ENCODE measurements around the gene DLG4. TPM values are rescaled to one million over a fixed set of nuclear protein-coding genes. Genes with fewer than 3 reads are reported as not detected.
"Not testable (repeated sequence)": the region's sequence is repeated elsewhere in the genome, so short reads cannot be mapped to it uniquely, and the experiment has no call there.

The DLG4 gene
- polyA plus RNA-seq, 4 donors = 25.8 to 50.7 (median 41.7) TPM

GRCh38 chr17:7250695-7251627 lies 31.3 kb upstream of the DLG4 start:
- no peak for DNase-seq (ENCODE audit: low read depth in 4 of 4, low spot score in 3 of 4)

DNA sequence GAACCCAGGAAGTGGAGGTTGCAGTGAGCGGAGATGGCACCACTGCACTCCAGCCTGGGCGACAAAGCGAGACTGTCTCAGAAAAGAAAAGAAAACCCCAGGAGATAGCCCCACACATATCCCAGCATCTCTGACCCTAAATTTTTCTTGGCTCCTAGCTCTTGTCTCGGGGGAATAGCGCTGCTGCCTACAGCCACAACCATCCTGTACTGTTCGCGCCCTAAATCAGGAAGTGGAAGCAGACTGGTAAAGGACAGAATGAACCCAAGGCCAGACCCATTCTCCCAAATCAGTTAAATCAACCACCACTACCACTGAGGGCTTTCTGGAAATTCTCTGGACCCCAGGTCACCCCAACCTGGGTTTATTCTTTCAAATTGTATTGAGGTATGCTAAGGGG lies 30.2 kb upstream of the DLG4 start:
- DNase-seq (ENCODE audit: low read depth in 4 of 4, low spot score in 3 of 4) = no peak

- no peak for DNase-seq (ENCODE audit: low read depth in 4 of 4, low spot score in 3 of 4)
Measured at GRCh38 chr17:7249214-7249613, 29.6 kb upstream of the DLG4 start.

GRCh38 chr17:7248796-7249195 lies 29.2 kb upstream of the DLG4 start:
- no peak for DNase-seq (ENCODE audit: low read depth in 4 of 4, low spot score in 3 of 4)

- DNase-seq (ENCODE audit: low read depth in 4 of 4, low spot score in 3 of 4) = no peak
Measured at GRCh38 chr17:7246779-7247178, 27.1 kb upstream of the DLG4 start.

GRCh38 chr17:7243838-7244237 lies 24.2 kb upstream of the DLG4 start:
- DNase-seq (ENCODE audit: low read depth in 4 of 4, low spot score in 3 of 4) = not testable (repeated sequence)

DNA sequence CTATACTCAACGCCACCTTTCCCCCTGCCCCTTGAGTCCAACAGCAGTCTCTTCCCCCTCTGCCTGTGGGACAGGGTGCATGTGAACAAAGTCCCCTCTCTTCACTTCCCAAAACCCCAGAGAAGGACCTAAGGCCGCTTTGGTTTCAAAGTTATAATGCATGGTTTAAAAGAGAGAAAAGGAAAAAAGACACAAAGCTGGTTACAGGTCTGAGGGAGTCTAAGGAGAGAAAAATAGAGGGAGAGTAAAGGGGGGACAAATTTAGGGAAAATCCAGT lies 23.8 kb upstream of the DLG4 start:
- DNase-seq (ENCODE audit: low read depth in 4 of 4, low spot score in 3 of 4) = no peak

GRCh38 chr17:7242717-7243452 lies 23.2 kb upstream of the DLG4 start:
- peak; percentile 93 to 97 (median 96) for DNase-seq (ENCODE audit: low read depth in 4 of 4, low spot score in 3 of 4)

- peak; percentile 92 to 96 (median 94) for DNase-seq (ENCODE audit: low read depth in 4 of 4, low spot score in 3 of 4)
Measured at GRCh38 chr17:7241783-7242716, 22.4 kb upstream of the DLG4 start, which contains the start of gene GABARAP. Gene GABARAP, minus strand, starts transcription at chr17:7242449. Its CDS starts 119 bp downstream, at chr17:7242330.

DNA sequence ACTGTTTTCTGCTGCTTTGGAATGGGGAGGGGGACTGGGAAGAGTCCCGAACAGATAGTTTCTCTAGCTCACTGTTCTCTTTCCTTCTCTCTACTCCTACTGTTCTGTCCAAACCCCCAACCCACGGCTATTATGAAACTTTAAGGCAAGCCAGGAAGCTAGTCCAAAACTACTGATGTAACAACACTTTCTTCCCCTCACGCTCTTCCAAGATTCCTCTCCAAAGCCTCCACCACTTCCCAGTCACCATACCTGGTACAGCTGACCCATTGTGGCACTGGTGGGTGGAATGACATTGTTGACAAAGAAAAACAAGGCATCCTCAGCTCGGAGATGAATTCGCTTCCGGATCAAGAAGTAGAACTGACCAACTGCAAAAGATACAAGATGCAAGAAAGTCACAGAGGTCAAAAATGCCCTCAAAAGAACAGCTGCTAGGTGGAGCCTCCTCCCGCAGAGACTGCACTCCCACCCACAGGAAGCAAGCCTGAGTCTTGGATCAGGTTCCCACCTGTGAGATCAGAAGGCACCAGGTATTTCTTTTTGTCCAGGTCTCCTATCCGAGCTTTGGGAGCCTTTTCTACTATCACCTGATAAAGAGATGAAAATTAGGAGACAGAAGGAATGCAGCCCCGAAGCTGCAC lies 21.6 kb upstream of the DLG4 start:
- no peak for DNase-seq (ENCODE audit: low read depth in 4 of 4, low spot score in 3 of 4)

- DNase-seq (ENCODE audit: low read depth in 4 of 4, low spot score in 3 of 4) = no peak
Measured at GRCh38 chr17:7240375-7240774, 20.7 kb upstream of the DLG4 start.

DNA sequence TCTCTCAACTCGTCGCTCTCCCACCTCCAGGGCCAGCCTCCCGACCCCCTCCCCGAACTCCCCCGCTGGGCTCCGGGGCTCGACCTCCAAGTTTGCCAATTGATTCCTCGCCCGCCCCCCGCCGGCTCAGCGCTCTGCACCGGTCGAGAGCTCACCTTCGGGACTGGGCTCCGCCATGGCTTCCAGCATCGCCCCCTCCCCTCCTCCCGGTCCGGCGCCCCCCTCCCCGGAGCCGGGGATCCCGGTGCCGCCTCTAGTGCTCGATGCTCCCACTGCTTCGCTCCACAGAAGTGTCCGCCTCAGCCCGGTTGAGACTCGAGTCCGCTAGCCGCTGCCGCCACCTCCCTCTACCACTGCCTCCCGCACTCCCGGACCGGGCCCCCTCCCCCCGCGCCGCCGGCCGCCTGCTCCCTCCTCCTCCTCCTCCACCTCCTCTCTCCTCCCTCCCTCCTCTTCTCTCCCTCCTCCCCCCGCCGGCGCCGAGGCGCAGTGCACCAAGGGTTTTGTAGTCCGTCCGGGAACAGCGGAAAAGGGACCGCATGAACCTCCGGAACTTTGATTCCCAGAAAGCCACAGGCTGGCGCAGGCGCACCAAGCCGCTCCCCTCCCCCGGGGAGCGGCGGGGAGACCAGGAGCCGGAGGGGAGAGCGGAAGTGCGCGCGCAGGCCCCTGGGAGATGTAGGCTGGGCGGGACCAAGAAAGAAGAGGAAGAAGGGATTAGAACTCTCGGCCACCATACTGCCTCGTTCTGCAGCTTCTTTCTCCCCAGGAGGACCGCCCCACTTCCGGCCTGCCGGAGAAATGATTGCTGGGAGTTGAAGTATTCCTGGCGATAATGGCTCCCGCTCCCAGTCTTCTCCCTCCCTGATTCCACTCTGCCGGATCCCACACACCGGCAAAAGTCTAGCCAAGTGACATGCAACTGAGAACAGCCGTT lies 19.7 kb upstream of the DLG4 start, which contains the start of gene PHF23:
Gene PHF23, minus strand, starts transcription at position 367 of the 937 bp plus-strand sequence. Its CDS starts 178 bp downstream, at position 189.
- peak; percentile 99 to 100 (median 99) for DNase-seq (ENCODE audit: low read depth in 4 of 4, low spot score in 3 of 4)

- no peak for DNase-seq (ENCODE audit: low read depth in 4 of 4, low spot score in 3 of 4)
Measured at GRCh38 chr17:7238420-7239090, 18.9 kb upstream of the DLG4 start.

DNA sequence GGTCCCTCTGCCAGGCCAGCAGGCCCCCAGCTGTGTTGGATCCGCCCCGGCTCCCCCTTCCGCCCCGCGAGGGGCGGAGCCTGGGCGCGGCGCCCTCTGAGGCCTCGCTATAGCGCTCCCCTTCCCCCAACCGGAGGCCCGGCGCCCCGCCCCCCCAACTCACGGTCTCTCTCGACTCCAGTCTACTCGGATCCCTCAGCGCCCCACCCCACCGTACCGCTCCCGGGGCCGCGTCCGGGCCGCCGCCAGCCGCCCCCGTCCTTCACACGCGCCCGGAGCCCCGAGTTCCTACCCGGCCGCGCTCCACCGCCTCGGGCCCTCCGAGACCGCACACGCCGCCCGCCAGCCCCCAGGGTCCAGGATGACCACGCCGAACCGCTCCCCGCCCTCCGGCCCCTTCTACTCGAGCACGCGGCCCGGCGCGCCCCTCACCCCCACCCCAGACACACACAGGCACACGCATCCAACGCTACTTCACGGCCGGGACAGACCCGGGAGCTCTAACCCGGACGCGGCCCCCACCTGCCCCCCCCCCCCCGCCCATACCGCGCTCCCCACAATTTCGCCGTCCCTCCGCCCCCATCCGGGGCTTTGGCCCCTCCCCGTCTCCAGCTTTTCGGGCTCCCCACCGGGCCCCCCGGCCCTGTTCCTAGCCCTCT lies 18.3 kb upstream of the DLG4 start:
- DNase-seq (ENCODE audit: low read depth in 4 of 4, low spot score in 3 of 4) = no peak

- DNase-seq (ENCODE audit: low read depth in 4 of 4, low spot score in 3 of 4) = no peak
Measured at GRCh38 chr17:7237266-7237760, 17.7 kb upstream of the DLG4 start.

DNA sequence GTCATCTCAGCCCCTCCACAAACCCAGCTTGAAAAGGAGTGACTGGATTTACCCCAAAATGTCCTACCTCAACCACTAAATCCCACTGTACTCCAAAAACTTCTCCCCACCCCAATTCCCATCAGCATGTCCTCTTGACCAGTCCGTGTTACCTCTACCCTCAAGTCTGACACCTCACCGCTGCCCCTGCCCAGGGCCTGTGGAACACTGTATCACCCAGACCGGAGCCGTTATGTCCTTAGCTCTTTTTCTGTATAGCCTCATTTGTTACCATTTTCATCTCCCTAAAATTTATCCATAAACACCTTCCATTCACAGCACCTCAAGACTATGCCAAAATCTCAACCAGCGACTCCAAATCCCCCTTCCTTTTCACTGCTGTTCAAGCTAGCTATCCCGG lies 17.2 kb upstream of the DLG4 start:
- DNase-seq (ENCODE audit: low read depth in 4 of 4, low spot score in 3 of 4) = no peak

- DNase-seq (ENCODE audit: low read depth in 4 of 4, low spot score in 3 of 4) = no peak
Measured at GRCh38 chr17:7235693-7236665, 16.3 kb upstream of the DLG4 start.

Measured in left renal pelvis (tissue), 4 donors.